K562 (cell line): Measurements from ENCODE around the gene ELMOD2. TPM values are rescaled to one million over a fixed set of nuclear protein-coding genes. Genes with fewer than 3 reads are reported as not detected.
A peak's percentile ranks its signal among the peaks of the same experiment; 100 is the strongest.

Experiments
- ATAC-seq: fragments of 200-7000 bp; cut with Tn5 transposase; 3 replicates; pipeline ENCODE4 v1.9.1; 2020; ENCODE audit warnings: moderate library complexity
- BruUV-seq: library from RNA; stranded (reverse); fragments of 400-500 nt; replicated peaks from 2 replicates; lab custom pipeline; 2021; lab: Mats Ljungman, UMichigan
- CTCF ChIA-PET: fragments of 300-600 bp; formaldehyde crosslinking; extraction: SDS; loops from one replicate; lab custom pipeline; 2021; ENCODE audit warnings: low intra/inter-chr PET ratio; lab: Yijun Ruan, JAX
- POLR2A ChIA-PET: fragments of 300-600, 350-650 bp; sonication (Branson Sonifier 250); formaldehyde crosslinking; extraction: SDS; loops from one replicate; lab custom pipeline; 2021; ENCODE audit warnings: antibody characterized with exemption, inconsistent platforms; lab: Yijun Ruan, JAX
- DNase-seq, 4 experiments: peaks; one replicate each; pipeline versions ENCODE4 v3.0.0 to v3.0.0-alpha.2; 2011 to 2018; ENCODE audit warnings: low spot score in 3 of 4, mixed read lengths in 3 of 4; ENCODE audit errors: extremely low read depth in 1 of 4
- FAIRE-seq: peaks from 2 replicates; lab custom pipeline; 2011; peaks lifted over from hg19 to GRCh38; lab: Jason Lieb, UNC
- H2AFZ ChIP-seq: 2 replicates; pipeline ENCODE4 v1.6.0; 2011; ENCODE audit warnings: low read depth, low read length, control low read depth, inconsistent platforms
- H3K27ac ChIP-seq: fragments of 200-600 bp; 3 replicates; pipeline ENCODE4 v1.8.0; 2011; ENCODE audit warnings: low read depth, mild to moderate bottlenecking, control low read depth, inconsistent platforms, low read length, moderate library complexity, mixed read lengths; ENCODE audit errors: extremely low read depth
- H3K27me3 ChIP-seq, 2 experiments: fragments of 300-600 bp in 1 of 2; 2 replicates in 1 of 2; 3 replicates in 1 of 2; pipeline versions ENCODE4 v1.6.0 to v1.8.0; 2011; ENCODE audit warnings: inconsistent platforms in 2 of 2, low read length in 2 of 2, mild to moderate bottlenecking in 1 of 2, mixed read lengths in 1 of 2, moderate library complexity in 1 of 2; ENCODE audit not compliant: control insufficient read depth in 2 of 2, insufficient read depth in 2 of 2
- H3K36me3 ChIP-seq: fragments of 300-600 bp; 3 replicates; pipeline ENCODE4 v1.8.0; 2011; ENCODE audit warnings: mild to moderate bottlenecking, low read length, inconsistent platforms; ENCODE audit not compliant: control insufficient read depth, insufficient read depth
- H3K4me1 ChIP-seq, 2 experiments: fragments of 200-600 bp in 1 of 2; replicated peaks in 1 of 2; 2 replicates in 1 of 2; 3 replicates in 1 of 2; pipeline versions ENCODE4 v1.5.1 to v1.8.0; 2011; ENCODE audit warnings: inconsistent platforms in 2 of 2, low read length in 2 of 2, mild to moderate bottlenecking in 1 of 2, mixed read lengths in 1 of 2, moderate library complexity in 1 of 2; ENCODE audit not compliant: control insufficient read depth in 2 of 2, insufficient read depth in 2 of 2
- H3K4me2 ChIP-seq: 2 replicates; pipeline ENCODE4 v1.6.1; 2011; ENCODE audit warnings: low read length, control low read depth, inconsistent platforms, mixed read lengths; ENCODE audit not compliant: insufficient read depth
- H3K4me3 ChIP-seq: fragments of 200-600 bp; sonication (generic), shearing (Covaris generic); 2 replicates; pipeline ENCODE4 v1.5.1; 2016; ENCODE audit warnings: control low read depth, inconsistent platforms
- H3K79me2 ChIP-seq: fragments of 200-600 bp; 3 replicates; pipeline ENCODE4 v1.8.0; 2011; ENCODE audit warnings: low read length, inconsistent platforms; ENCODE audit not compliant: control insufficient read depth, insufficient read depth
- H3K9ac ChIP-seq, 2 experiments: 2 replicates each; pipeline versions ENCODE4 v1.6.0 to v1.6.1; 2011; ENCODE audit warnings: low read depth in 2 of 2, low read length in 2 of 2, control low read depth in 1 of 2, inconsistent platforms in 1 of 2, mild to moderate bottlenecking in 1 of 2, mixed read lengths in 1 of 2; ENCODE audit not compliant: insufficient read depth in 1 of 2
- H3K9me1 ChIP-seq: one replicate; pipeline ENCODE4 v1.6.0; 2011; ENCODE audit warnings: inconsistent platforms, mild to moderate bottlenecking, low read length, moderate library complexity; ENCODE audit not compliant: control insufficient read depth, insufficient read depth
- H3K9me3 ChIP-seq: replicated peaks from 2 replicates; pipeline ENCODE4 v1.5.1; 2011; ENCODE audit warnings: low read depth, low read length, inconsistent platforms; ENCODE audit not compliant: control insufficient read depth, insufficient read depth
- H4K20me1 ChIP-seq: replicated peaks from 2 replicates; pipeline ENCODE4 v1.6.1; 2011; ENCODE audit warnings: low read length, inconsistent platforms, mixed read lengths; ENCODE audit not compliant: control insufficient read depth, insufficient read depth
- ESRRA ChIP-seq: fragments of 450-650 bp; IDR thresholded peaks from 2 replicates; pipeline ENCODE4 v1.6.1; 2014; ENCODE audit warnings: low read depth, mild to moderate bottlenecking, moderate library complexity, borderline replicate concordance
- RBFOX2 ChIP-seq: fragments of 200-400 bp; formaldehyde crosslinking; IDR thresholded peaks from 2 replicates; pipeline ENCODE4 v1.6.1; 2017; ENCODE audit warnings: low read depth, mild to moderate bottlenecking, low read length, moderate library complexity
- WGBS: fragments of 100-300 bp; shearing (Covaris generic); methylation state at CpG from one replicate; pipeline ENCODE4 v1.1.6; 2016; ENCODE audit warnings: low coverage, mixed read lengths; ENCODE audit not compliant: insufficient coverage; ENCODE audit errors: missing lambda C conversion rate; 5-methylcytosine and 5-hydroxymethylcytosine counted together
- in situ Hi-C: fragments of 300-500 bp; cut with MboI; formaldehyde crosslinking; loops from 4 replicates; pipeline ENCODE4 v1.15.0; 2018; ENCODE audit warnings: inconsistent platforms, mixed read lengths
- intact Hi-C: fragments of 100-400 bp; cut with micrococcal nuclease; formaldehyde crosslinking; loops from 2 replicates; pipeline ENCODE4 v1.14.2; 2022
- polyA plus RNA-seq, 8 experiments: library from polyadenylated mRNA; depleted of rRNA in 4 of 8; stranded (reverse) in 5 of 8; unstranded in 3 of 8; fragments of >200 nt; fragmentation: Nextera tagmentation in 2 of 8; fragmentation: Illumina TruSeq in 1 of 8; extraction: Ambion mirVana in 2 of 8; extraction: Trizol in 1 of 8; gene quantifications; 2 replicates each; pipeline versions ENCODE4 v1.2.1 to v1.2.3, GENCODE V29; 2011 to 2014; ENCODE audit warnings: inconsistent platforms in 1 of 8, missing spikeins in 1 of 8
- total RNA-seq, 7 experiments: library from RNA; depleted of rRNA in 6 of 7; stranded (reverse); fragments of >200 nt in 6 of 7; fragmentation: Illumina TruSeq in 2 of 7; extraction: Trizol in 2 of 7; gene quantifications; 2 replicates each; pipeline versions ENCODE4 v1.2.1 to v1.2.3, GENCODE V29; 2011 to 2021; ENCODE audit warnings: low replicate concordance in 1 of 7
- TF ChIP-seq, protein P1 (sequence below): fragments of 450-650 bp; conservative IDR thresholded peaks from 2 replicates; pipeline ENCODE4 v1.6.1; 2016; ENCODE audit warnings: missing genetic modification characterization, low read depth, mild to moderate bottlenecking, control low read depth, missing compliant biosample characterization
- TF ChIP-seq, protein P2 (sequence below): fragments of 250-450 bp; sonication (Bioruptor Pico); IDR thresholded peaks from 2 replicates; pipeline ENCODE4 v1.4.0; 2020; ENCODE audit warnings: mild to moderate bottlenecking, moderate library complexity
- TF ChIP-seq, protein P3 (sequence below), 2 experiments: fragments of 200-800 bp in 1 of 2; sonication (Bioruptor generic) in 1 of 2; sonication (generic) in 1 of 2; formaldehyde crosslinking in 1 of 2; IDR thresholded peaks in 1 of 2; conservative IDR thresholded peaks in 1 of 2; 2 replicates each; pipeline versions ENCODE4 v1.5.0 to v1.6.1; 2016 to 2020; ENCODE audit warnings: missing compliant biosample characterization in 1 of 2, missing genetic modification characterization in 1 of 2, missing genetic modification reagents in 1 of 2

The ELMOD2 gene
- total and polyA plus RNA-seq, 9 of the 15 experiments (the other 6 are each of a cell fraction or from before 2014, with no cell fraction given): 11.0 to 23.3 (median 14.3) TPM

DNA sequence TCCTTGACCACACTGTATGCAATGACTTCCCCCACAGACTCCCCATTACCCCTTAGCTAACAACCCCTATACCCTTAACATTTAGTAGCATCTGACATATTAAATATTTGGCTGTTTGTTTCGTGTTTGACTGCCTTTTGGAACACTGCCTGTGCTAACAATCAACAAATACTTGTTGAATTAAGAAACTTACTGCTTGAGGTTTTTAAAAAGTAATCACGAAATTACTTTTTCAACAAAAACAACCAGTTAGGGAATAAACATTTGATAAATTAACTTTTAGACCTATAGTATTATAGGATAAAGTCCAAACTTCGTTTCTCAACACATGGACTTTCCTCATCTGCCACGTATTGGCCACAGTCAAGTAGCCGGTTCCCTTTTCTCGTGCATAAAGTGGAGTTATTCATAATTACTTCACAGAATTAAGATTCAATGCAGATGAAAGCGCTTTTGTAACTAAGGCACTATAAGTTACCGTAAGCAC, 555 bp upstream of the ELMOD2 start:
- Histone ChIP-seq H2AFZ (peak overlapping the region; percentile 86), H3K36me3 (peaks cover 18% of the 10 kb centered on the region), H4K20me1 (no peaks in the 10 kb centered on the region), H3K4me1 (peaks cover 2 to 7% of the 10 kb centered on the region in 2 experiments; a peak in 2 of 5 replicates), H3K4me3 (peak overlapping the region; percentile 96; the same call in 1 of the 2 replicates), H3K27ac (no peak overlapping the region), H3K79me2 (peaks cover 16% of the 10 kb centered on the region), H3K27me3 (no peaks in the 10 kb centered on the region), H3K9me3 (0 out of 2 replicates have a peak, but pooled peaks cover 3% of the 10 kb centered on the region), H3K9me1 (no peaks in the 10 kb centered on the region), H3K4me2 (peak overlapping the region; percentile 69), H3K9ac (no peak overlapping the region)
- ChIA-PET POLR2A (interaction anchor here (1.5 kb wide), 1 partner anchor 10 kb away, joined by 6 read pairs; no protein-coding TSS in a partner anchor), CTCF (no interaction called here)
- in situ Hi-C loops: no loop called here
- no peak for DNase-seq
- no TSS peak for BruUV-seq
- 17% methylated on average over 8 of the region's 8 CpGs for WGBS
- intact Hi-C loops: loop anchor here (5.0 kb wide), 3 partner anchors 89 to 151 kb away; partner anchors contain the start of genes CLGN and SCOC
- no peak for FAIRE-seq
- no peak for ATAC-seq
- TF ChIP-seq RBFOX2: no peak
- TF ChIP-seq, protein P1, sequence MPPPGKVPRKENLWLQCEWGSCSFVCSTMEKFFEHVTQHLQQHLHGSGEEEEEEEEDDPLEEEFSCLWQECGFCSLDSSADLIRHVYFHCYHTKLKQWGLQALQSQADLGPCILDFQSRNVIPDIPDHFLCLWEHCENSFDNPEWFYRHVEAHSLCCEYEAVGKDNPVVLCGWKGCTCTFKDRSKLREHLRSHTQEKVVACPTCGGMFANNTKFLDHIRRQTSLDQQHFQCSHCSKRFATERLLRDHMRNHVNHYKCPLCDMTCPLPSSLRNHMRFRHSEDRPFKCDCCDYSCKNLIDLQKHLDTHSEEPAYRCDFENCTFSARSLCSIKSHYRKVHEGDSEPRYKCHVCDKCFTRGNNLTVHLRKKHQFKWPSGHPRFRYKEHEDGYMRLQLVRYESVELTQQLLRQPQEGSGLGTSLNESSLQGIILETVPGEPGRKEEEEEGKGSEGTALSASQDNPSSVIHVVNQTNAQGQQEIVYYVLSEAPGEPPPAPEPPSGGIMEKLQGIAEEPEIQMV: no peak
- TF ChIP-seq ESRRA: no peak
- TF ChIP-seq, protein P2, sequence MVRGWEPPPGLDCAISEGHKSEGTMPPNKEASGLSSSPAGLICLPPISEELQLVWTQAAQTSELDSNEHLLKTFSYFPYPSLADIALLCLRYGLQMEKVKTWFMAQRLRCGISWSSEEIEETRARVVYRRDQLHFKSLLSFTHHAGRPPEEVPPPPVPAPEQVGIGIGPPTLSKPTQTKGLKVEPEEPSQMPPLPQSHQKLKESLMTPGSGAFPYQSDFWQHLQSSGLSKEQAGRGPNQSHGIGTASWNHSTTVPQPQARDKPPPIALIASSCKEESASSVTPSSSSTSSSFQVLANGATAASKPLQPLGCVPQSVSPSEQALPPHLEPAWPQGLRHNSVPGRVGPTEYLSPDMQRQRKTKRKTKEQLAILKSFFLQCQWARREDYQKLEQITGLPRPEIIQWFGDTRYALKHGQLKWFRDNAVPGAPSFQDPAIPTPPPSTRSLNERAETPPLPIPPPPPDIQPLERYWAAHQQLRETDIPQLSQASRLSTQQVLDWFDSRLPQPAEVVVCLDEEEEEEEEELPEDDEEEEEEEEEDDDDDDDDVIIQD (CRISPR knock-in tag): no peak
- TF ChIP-seq, protein P3, sequence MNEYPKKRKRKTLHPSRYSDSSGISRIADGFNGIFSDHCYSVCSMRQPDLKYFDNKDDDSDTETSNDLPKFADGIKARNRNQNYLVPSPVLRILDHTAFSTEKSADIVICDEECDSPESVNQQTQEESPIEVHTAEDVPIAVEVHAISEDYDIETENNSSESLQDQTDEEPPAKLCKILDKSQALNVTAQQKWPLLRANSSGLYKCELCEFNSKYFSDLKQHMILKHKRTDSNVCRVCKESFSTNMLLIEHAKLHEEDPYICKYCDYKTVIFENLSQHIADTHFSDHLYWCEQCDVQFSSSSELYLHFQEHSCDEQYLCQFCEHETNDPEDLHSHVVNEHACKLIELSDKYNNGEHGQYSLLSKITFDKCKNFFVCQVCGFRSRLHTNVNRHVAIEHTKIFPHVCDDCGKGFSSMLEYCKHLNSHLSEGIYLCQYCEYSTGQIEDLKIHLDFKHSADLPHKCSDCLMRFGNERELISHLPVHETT (CRISPR knock-in tag; conservative IDR thresholded peaks at IDR 0.05 in 1 of 2, IDR thresholded peaks at IDR 0.05 in 1 of 2): 0 out of 4 replicates have a peak, but pooled peaks of 1 of the 2 experiments have one; percentile 29
